Midbrain (tissue), 1 donor: ENCODE data around the gene RDH5.
"Not testable (repeated sequence)": the region's sequence is repeated elsewhere in the genome, so short reads cannot be mapped to it uniquely, and the experiment has no call there.

Experiments
- DNase-seq: peaks from one replicate; lab custom pipeline; 2025; lab: John Stamatoyannopoulos, UW

Gene RDH5

DNA sequence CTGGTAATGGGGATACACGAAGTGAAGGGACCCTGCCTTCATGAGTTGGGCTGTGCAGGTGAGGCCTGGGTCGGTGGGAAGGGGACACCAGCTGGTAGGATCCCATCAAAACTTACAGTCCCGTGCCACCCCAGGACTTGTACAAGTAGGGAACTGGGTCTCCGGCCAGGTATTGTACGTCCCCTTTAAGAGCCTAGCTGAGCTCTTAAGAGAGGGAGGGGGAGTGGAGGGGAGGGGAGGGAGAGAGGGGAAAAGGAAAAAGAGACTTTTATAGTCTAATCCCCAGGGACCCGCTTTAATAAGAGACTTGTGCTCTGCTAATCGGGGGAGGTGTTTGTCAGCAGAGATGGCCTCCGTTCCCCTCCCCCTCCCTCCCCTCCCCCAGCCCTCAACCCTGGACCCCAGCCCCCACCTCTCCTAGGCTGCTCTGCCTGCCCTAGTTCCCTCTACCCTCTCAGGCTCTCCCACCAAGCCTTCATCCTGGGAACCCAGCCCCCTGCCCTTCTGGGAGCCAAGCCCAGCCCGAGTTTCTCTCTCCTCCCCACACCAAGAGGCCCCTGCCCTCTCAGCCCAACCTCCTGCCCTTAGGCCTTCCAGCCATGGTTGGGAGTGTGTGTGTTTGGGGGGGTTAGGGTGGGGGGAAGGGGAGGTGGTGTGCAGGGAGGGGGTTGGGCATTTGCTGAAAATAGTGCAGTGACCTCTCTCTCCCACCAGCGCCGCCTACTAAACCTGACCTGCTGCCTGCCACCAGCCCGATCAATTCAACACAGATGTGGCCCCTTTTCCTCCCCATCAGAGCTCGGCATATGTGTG lies 25.4 kb downstream of the RDH5 start:
- peak; percentile 30 for DNase-seq

DNA sequence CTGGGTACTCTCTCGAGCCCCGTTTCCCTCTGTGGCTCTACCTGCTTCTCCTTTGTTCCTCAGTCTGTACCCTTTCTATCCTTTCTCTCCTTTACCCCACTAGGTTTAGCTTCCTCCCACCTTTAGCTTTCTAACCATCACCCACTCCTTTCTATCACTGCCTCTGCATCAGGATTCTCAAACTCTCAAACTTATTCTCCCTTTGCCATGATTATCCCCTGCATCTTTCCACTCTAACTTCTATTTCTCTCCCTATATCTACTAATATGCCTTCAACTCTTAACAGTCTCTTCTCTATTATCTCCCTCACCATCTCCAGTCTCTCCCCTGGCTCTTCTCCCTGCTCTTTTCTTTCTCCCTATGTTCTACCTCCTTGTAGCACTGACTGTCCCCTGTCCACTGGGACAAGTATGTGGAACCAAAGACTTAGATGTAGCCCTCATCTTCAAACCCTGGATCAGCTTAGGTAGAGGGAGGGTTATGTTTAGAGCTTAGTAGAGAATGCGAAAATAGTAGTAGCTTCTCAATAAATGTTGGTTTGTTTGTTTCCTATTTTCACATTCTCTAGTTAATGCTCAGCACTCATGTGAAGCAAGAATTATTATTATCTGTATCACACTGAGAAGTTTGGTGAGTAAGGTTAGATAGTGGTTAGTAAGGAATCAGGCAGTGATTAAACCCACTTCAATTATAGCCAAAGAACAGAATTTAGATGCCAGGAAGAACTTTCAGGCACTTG lies 26.1 kb downstream of the RDH5 start:
- DNase-seq, result no peak

DNA sequence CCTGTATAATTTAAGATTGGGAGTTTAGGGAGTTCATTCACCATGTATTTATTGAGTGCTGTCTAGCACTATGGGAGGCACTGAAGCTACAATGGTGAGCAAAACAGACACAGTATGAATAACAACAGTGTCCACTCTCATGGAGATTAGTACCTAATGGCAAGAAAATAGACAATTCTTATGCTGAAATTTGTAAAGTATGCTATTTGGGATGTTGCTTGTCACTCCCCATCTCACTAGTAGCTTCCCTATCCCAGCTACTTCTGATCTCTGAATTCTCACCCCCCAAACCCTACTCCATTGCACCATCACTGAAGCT lies 26.7 kb downstream of the RDH5 start:
- no peak for DNase-seq

GRCh38 chr12:55748230-55748993 lies 28.2 kb downstream of the RDH5 start:
- DNase-seq, result no peak

DNA sequence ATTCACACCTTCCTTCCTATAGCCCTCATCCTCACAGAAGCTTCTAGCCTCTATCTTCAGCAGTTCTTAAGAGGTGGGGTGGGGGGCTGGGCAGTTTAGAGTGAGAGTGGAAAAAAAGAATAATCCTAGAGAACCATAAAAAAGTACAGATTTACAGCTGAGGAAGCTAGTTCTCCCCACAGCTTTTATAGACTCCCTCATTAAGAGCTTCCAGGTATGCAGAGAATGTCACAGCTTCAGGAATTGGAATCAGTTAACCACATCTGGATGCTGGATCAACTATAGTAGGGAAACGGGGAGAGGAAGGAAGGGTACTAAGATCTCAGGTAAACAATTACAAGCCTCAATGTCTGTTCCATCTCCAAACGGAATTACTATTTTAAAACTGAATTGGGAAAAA lies 35.1 kb downstream of the RDH5 start:
- no peak for DNase-seq

- DNase-seq, result no peak
These were observed 37.5 kb downstream of the RDH5 start for GRCh38 chr12:55757701-55758100.

DNA sequence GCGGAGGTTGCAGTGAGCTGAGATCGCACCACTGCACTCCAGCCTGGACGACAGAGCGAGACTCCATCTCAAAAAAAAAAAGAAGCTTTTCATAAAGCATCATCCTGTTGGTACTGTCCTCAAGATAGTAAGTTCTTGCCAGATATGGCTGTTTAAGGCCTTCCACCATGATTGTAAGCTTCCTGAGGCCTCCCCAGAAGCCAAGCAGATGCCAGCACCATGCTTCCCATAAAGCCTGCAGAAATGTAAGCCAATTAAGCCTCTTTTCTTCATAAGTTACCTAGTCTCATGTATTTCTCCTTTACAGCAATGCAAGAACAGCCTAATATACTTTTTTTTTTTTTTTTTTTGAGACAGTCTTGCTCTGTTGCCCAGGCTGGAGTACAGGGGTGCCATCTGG lies 38.4 kb downstream of the RDH5 start:
- DNase-seq, result not testable (repeated sequence)

GRCh38 chr12:55760663-55761062 lies 40.5 kb downstream of the RDH5 start:
- DNase-seq, result no peak

- no peak for DNase-seq
These were observed 42.5 kb downstream of the RDH5 start for GRCh38 chr12:55762646-55763045.

DNA sequence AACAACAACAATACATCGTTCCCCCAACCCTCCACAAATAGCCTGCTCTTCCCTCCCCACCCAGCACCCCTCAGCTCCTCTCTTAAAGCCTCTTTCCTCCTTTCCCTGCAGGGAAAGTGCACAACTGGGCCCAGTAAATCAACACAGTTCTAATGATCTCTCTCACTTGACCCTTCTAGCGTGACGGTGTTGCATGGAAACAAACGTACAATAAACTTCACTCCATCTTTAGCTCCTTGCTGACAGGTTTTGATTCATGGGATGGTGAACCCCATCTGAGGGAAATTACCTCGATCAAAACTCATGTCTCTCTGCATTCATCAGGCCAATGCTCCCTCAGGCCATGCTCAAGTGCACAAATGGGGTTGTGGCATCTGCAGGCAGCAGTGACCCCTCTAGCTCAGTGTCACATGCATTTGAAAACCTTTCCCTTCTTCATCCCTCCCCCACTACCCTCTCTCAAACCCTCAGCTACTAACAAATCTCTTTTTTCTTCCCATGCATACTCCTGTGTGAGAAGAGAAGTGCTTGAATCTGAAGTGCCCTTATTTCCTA lies 45.6 kb downstream of the RDH5 start:
- no peak for DNase-seq

DNA sequence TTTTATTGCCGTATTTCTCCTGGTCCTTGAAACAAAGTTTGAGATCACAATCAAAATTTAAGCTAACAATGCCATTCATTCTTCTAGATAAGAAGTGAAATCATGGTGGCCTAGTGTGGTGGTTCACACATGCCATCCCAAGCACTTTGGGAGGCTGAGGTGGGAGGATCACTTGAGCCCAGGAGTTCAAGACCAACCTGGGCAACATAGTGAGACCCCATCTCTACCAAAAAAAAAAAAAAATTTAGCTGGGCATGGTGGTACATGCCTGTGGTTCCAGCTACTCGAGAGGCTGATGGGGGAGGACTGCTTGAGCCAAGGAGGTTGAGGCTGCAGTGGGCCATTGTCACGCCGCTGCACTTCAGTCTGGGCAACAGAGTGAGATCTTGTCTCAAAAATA lies 47.0 kb downstream of the RDH5 start:
- no peak for DNase-seq

DNA sequence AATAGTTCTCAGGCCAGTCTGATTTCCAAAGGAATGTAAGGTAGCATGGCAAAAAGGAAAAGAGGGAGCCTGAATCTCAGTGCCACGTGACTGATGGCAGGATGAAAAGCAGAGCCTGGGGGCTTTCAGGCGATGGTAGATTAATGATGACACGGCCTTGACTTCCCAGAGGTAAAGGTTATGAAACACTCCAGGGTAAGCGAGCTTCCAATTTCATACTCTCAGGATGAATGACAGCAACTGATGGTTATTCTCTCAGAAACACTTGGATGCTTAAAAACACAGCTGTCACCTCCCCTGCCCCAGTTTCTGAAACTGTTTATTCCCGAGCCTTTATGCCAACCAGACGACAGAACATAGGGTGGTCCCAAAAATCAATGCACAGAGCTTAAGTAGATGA lies 51.5 kb downstream of the RDH5 start:
- no peak for DNase-seq
